GM19239 (cell line): ENCODE measurements around the gene CTCF.
A peak's percentile ranks its signal among the peaks of the same experiment; 100 is the strongest.
"Not testable (repeated sequence)": the region's sequence is repeated elsewhere in the genome, so short reads cannot be mapped to it uniquely, and the experiment has no call there.

Experiments used
- DNase-seq: peaks from one replicate; pipeline ENCODE4 v3.0.0; 2011; ENCODE audit warnings: low spot score; ENCODE audit not compliant: insufficient read length
- FAIRE-seq: peaks from 2 replicates; lab custom pipeline; 2011; peaks lifted over from hg19 to GRCh38; lab: Jason Lieb, UNC

Gene CTCF

GRCh38 chr16:67562526-67562917 lies at the start of gene CTCF:
Gene CTCF, plus strand, starts transcription at chr16:67562526. Its CDS starts 48,307 bp downstream, at chr16:67610833.
- peak; percentile 60 for DNase-seq
- FAIRE-seq, result no peak

GRCh38 chr16:67513892-67514291 lies 48.4 kb upstream of the CTCF start:
- not testable (repeated sequence) for DNase-seq, FAIRE-seq

DNA sequence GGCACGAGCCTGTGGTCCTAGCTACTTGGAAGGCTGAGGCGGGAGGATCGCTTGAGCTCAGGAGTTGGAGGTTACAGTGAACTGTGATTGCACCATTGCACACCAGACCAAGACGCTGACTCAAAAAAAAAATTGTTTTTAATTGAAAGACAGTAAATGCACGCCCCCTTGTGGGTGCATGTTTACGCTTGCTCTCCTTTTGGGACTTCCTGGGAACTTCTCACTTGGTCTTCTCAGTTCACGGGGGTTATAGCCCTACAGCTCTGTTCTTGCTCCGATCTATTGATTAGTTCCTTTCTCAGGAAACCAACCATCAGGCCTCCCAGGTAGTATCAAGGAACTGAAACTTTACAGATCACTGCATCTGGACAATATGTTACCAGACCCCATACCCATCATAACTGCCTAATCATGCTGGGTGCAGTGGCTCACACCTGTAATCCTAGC lies 47.9 kb upstream of the CTCF start:
- FAIRE-seq, result peak; percentile 99

GRCh38 chr16:67516296-67517154 lies 45.8 kb upstream of the CTCF start:
- DNase-seq (no peak), FAIRE-seq (no peak)

More for the DNA sequence above, 47.9 kb upstream of the CTCF start:
- DNase-seq, result peak; percentile 66

- DNase-seq (no peak), FAIRE-seq (no peak)
These were observed 45.2 kb upstream of the CTCF start for GRCh38 chr16:67517155-67517445.

- DNase-seq (no peak), FAIRE-seq (peak; percentile 80)
These were observed 44.5 kb upstream of the CTCF start for GRCh38 chr16:67517661-67518423.

GRCh38 chr16:67518676-67519075 lies 43.6 kb upstream of the CTCF start:
- FAIRE-seq, result no peak
- DNase-seq, result no peak

DNA sequence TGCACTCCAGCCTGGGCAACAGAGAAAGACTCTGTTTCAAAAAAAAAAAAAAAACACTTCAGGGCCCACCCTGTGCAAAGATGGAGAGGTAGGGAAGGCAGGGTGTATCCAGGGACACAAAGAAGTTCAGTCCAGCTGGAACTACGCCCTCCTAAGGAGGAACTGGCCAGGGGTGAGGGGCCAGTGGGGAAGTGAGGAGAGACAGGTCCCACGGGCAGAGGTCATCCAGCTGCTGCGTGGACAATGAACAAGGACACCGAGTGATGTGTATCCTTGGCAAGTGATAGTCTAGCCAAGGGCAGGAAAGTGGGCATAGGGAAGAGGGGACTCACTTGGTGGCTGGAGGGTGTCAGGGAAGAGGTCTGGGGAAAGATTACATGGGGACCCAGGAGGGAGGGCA lies 43.1 kb upstream of the CTCF start:
- no peak for FAIRE-seq

DNA sequence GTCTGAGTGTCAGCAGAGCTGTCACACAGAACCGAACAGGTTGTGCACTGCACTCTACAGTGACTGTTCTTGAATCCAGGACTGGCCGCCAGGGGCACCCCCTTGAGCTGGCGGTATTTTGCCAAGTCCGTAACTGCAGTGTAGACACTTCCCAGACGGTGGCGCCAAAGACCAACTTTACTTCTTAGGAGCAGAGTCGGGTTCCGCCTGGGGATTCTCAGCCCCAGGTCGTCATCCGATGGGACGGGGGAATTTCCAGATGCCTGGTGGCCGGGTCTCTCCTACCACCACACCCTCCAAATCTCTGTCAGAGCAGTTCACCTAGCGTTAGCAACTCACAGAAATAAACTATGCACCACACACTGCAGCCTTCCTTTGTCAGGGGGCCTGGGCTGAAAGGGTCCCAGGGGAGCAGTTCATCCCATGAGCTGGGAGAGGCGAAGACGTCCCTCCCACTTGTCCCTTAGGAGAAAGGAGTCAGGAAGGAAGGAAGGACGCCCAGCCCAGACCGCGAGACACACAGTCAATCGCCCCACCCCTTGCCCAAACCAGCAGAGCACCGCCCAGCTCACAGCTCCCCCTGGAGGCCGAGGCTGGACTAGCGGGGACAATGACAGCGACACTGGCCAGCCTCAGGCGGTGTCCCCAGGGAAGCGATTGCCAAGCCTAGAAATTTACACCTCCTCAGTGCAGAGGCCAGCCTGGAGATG lies 41.1 kb upstream of the CTCF start:
- FAIRE-seq (peak; percentile 89), DNase-seq (peak; percentile 88)

More for the DNA sequence above, 43.1 kb upstream of the CTCF start:
- DNase-seq, result no peak

- FAIRE-seq (no peak), DNase-seq (no peak)
These were observed 37.0 kb upstream of the CTCF start for GRCh38 chr16:67525176-67525860.

- DNase-seq (no peak), FAIRE-seq (no peak)
These were observed 36.1 kb upstream of the CTCF start for GRCh38 chr16:67526149-67526791.

GRCh38 chr16:67528222-67528869 lies 34.0 kb upstream of the CTCF start, which contains the start of gene RIPOR1:
Gene RIPOR1, plus strand, starts transcription at chr16:67528829. Its CDS starts 9,618 bp downstream, at chr16:67538447.
- FAIRE-seq (no peak), DNase-seq (peak; percentile 60)

DNA sequence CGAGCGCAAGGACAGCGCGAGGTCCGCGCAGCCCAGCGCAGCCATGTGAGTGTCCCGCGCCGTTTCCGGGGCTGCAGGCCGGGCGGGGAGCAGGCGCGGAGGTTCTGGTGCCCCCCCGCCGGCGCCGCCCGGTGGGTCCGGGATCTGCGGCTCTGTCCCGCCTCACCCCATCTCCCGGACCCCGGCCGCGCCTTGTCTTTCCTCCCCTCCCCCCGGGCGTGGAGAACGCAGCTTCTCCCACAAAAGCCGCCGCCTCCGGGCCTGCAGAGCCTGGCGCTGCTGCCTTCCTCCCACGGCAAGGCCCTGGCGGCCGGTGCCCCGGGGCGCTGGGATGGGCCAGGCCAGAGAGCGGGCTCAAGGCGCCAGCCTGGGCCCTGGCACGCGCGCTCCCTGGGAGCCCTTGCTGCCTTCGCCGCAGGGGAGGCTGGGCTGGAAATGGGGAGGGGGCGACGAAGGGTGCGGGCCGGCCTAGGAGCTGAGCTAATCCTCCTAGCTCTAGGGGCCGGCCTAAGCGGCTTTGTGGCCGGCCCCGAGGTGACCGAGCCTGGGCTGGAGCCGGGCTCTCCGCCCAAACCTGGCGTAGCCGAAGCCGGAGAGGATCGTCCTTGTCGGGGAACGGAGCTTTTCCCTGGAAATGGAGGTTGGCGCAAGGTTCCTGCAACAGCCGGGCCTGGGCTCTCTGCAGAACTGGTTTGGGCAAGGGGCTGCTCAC lies 33.3 kb upstream of the CTCF start:
- DNase-seq, result peak; percentile 55
- no peak for FAIRE-seq

DNA sequence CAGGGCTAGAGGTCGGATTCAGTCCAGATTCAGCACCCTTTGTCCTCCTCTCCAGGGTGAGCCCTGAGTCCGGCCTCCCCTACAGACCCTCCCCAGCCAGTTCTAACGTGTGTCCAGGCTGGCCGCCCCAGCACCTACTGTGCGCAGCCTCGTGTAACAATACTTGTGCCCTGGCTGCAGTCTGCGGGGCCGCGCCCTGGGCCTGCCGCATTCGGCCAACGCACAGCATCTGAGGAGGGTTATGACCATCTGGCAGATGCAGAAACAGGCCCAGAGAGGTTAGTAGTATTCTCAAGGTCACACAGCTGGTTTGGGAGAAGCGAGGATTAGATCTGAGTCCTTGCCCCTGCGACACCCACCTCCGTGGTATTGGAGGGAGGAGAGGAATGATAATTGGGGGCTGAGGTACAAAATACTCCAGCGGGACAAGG lies 32.7 kb upstream of the CTCF start:
- FAIRE-seq (no peak), DNase-seq (no peak)

DNA sequence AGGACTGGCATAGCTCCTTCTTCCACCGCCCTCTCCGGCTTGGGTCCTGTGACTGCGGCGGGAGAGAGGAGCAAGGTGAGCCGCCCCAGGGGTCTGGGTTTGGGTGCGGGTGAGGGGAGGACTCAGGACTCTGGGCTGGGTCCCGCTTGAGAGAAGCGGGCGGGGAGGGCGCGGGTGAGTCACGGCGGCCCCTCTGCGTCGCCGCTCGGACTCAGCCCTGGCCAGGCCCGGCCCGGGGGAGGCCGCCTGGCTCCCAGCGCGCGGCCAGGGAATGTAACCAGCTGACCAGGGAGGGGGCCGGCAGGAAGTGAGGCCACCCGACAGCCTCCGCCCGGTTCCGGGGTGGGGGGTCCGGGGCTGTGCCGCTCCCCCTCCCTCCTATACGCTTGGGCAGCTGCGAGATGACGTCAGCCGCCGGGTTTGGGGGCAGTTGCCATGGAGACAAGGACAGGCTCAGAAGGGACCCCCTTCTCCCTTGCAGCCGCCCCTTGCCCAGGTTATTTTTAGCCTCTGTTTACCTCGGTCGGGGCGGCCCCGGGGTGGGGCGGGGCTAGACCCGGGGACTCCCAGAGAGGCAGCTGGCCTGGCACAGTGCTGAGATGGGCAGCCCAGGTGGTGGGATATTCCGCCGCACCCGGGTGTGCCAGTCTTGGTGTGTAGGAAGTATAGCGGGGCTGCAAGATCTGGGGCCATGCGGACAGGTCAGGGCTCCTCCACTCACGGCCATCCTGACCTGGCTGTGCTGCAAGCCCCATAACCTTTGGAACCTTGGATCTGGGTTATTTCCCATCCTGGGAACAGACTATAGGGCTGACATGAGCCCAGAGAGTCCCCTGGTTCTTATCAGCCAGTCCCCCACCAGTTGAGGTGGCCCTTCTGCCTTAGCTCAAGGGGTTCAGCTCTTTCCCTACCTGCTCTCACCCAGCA lies 32.0 kb upstream of the CTCF start:
- DNase-seq (no peak), FAIRE-seq (no peak)

GRCh38 chr16:67531247-67531646 lies 31.1 kb upstream of the CTCF start:
- DNase-seq (no peak), FAIRE-seq (no peak)

GRCh38 chr16:67533024-67533560 lies 29.2 kb upstream of the CTCF start:
- FAIRE-seq (no peak), DNase-seq (no peak)
